Lung (tissue), 12 donors: Measurements from ENCODE around the gene DDA1. TPM values are rescaled to one million over a fixed set of nuclear protein-coding genes. Genes with fewer than 3 reads are reported as not detected.

Experiments
- ATAC-seq: fragments of 200-7000 bp; cut with Tn5 transposase; one replicate; pipeline ENCODE4 v1.9.1; 2020; ENCODE audit warnings: moderate number of reproducible peaks; ENCODE audit not compliant: insufficient read depth, low FRiP score
- DNase-seq, 3 donors: peaks; one replicate each; pipeline ENCODE4 v3.0.0-alpha.2; 2013 to 2017
- H3K27ac ChIP-seq, 2 donors: one replicate each; pipeline ENCODE4 v1.5.1; 2013; ENCODE audit warnings: mild to moderate bottlenecking in 2 of 2, moderate library complexity in 2 of 2, control low read depth in 1 of 2, inconsistent platforms in 1 of 2, low read depth in 1 of 2, low read length in 1 of 2
- H3K27me3 ChIP-seq, 3 donors: one replicate each; pipeline ENCODE4 v1.5.1; 2013; ENCODE audit warnings: low read length in 2 of 3; ENCODE audit not compliant: control insufficient read depth in 3 of 3, insufficient read depth in 3 of 3
- H3K36me3 ChIP-seq, 4 donors: one replicate each; pipeline ENCODE4 v1.5.1; 2013; ENCODE audit warnings: low read length in 4 of 4, mild to moderate bottlenecking in 1 of 4, moderate library complexity in 1 of 4; ENCODE audit not compliant: control insufficient read depth in 4 of 4, insufficient read depth in 4 of 4
- H3K4me1 ChIP-seq, 5 donors: one replicate each; pipeline ENCODE4 v1.5.1; 2013; ENCODE audit warnings: low read length in 5 of 5, mild to moderate bottlenecking in 2 of 5, moderate library complexity in 1 of 5; ENCODE audit not compliant: control insufficient read depth in 5 of 5, insufficient read depth in 5 of 5
- H3K4me3 ChIP-seq: one replicate; pipeline ENCODE4 v1.5.1; 2013; ENCODE audit warnings: mild to moderate bottlenecking, control low read depth, moderate library complexity
- H3K9ac ChIP-seq, 2 donors: one replicate each; pipeline ENCODE4 v1.5.1; 2013; ENCODE audit warnings: low read length in 2 of 2, control low read depth in 1 of 2; ENCODE audit not compliant: insufficient read depth in 1 of 2
- H3K9me3 ChIP-seq, 4 donors: one replicate each; pipeline ENCODE4 v1.5.1; 2013; ENCODE audit warnings: low read length in 3 of 4, mild to moderate bottlenecking in 1 of 4, moderate library complexity in 1 of 4; ENCODE audit not compliant: control insufficient read depth in 4 of 4, insufficient read depth in 3 of 4
- CTCF ChIP-seq: IDR thresholded peaks from 2 replicates; pipeline ENCODE4 v1.5.1; 2012; ENCODE audit warnings: mild to moderate bottlenecking; ENCODE audit errors: control extremely low read depth, extremely low read depth
- WGBS, 2 donors: extraction: QIAGEN DNeasy Blood & Tissue Kit; methylation state at CpG; one replicate each; pipeline ENCODE4 v1.1.7; 2013; 5-methylcytosine and 5-hydroxymethylcytosine counted together
- polyA plus RNA-seq, 2 donors: library from polyadenylated mRNA; stranded (reverse); fragments of 200-250 nt; gene quantifications; one replicate each; pipeline ENCODE4 v1.2.1, GENCODE V29; 2013
- total RNA-seq, 2 donors: library from RNA; depleted of rRNA in 1 of 2; stranded (reverse); fragments of >200 nt in 1 of 2; gene quantifications; one replicate each; pipeline ENCODE4 v1.2.1, GENCODE V29; 2014 to 2021
- donor health status: control.
- donor health status: control.
- donor health status: Bipolar disorder and iron deficiency.
- donor health status: healthy.
- donor health status: DM: yes; HTN: yes; CAD: no.

The DDA1 gene
- total and polyA plus RNA-seq, 4 donors, result 16.1 to 66.5 (median 50.5) TPM

GRCh38 chr19:17348700-17349099 lies 39.3 kb downstream of the DDA1 start:
- DNase-seq (peak; percentile 88 to 94 (median 89)), ATAC-seq (no peak)
- TF ChIP-seq CTCF, result no peak
- no peaks in the 10 kb centered on the region for H3K9me3 ChIP-seq
- peaks cover 0 to 4% (median 0%) of the 10 kb centered on the region in 3 donors for H3K27me3 ChIP-seq
- H3K4me1 ChIP-seq, result peaks cover 0 to 19% (median 6%) of the 10 kb centered on the region in 5 donors
- 5 to 7% methylated on average over 12 of the region's 12 CpGs for WGBS, 2 donors
- H3K4me3 ChIP-seq, result no peak overlapping the region
- no peaks in the 10 kb centered on the region for H3K36me3 ChIP-seq
- peak overlapping the region in 1 of 2 donors; percentile 5 for H3K27ac ChIP-seq
- H3K9ac ChIP-seq, result peak overlapping the region in 1 of 2 donors; percentile 47

- no peak for DNase-seq
- Histone ChIP-seq H3K4me1 (peaks cover 0 to 19% (median 4%) of the 10 kb centered on the region in 5 donors), H3K27ac (peak overlapping the region in 1 of 2 donors; percentile 23), H3K27me3 (peaks cover 0 to 4% (median 0%) of the 10 kb centered on the region in 3 donors), H3K4me3 (no peak overlapping the region), H3K36me3 (no peaks in the 10 kb centered on the region), H3K9ac (no peak overlapping the region), H3K9me3 (no peaks in the 10 kb centered on the region)
- no peak for ATAC-seq
- TF ChIP-seq CTCF, result no peak
- 86 to 89% methylated on average over 45 of the region's 45 CpGs for WGBS, 2 donors
These were observed 42.6 kb downstream of the DDA1 start for GRCh38 chr19:17351815-17352435.

- Histone ChIP-seq H3K9me3 (no peaks in the 10 kb centered on the region), H3K9ac (no peak overlapping the region), H3K36me3 (no peaks in the 10 kb centered on the region), H3K27ac (peak overlapping the region in 1 of 2 donors; percentile 23), H3K27me3 (peaks cover 0 to 4% (median 0%) of the 10 kb centered on the region in 3 donors), H3K4me1 (peaks cover 0 to 19% (median 0%) of the 10 kb centered on the region in 5 donors), H3K4me3 (no peak overlapping the region)
- DNase-seq (peak; percentile 70 to 84 (median 76)), ATAC-seq (no peak)
- 36 to 42% methylated on average over 14 of the region's 14 CpGs for WGBS, 2 donors
- no peak for TF ChIP-seq CTCF
These were observed 43.4 kb downstream of the DDA1 start for GRCh38 chr19:17352608-17353280.
